ENCODE results near the gene LARGE1. TPM values are rescaled to one million over a fixed set of nuclear protein-coding genes. Genes with fewer than 3 reads are reported as not detected.

The LARGE1 gene
- total and polyA plus RNA-seq, 9 of the 15 experiments (the other 6 are each of a cell fraction or from before 2014, with no cell fraction given) = 0.01 to 0.66 (median 0.14) TPM; not detected in 2

- in situ Hi-C loops (cut with MboI) (no loop called here), intact Hi-C loops (cut with micrococcal nuclease) (no loop called here)
- Histone ChIP-seq H3K9me1 (ENCODE audit: control insufficient read depth, insufficient read depth, low read length) (no peaks in the 10 kb centered on the region), H3K4me2 (ENCODE audit: insufficient read depth, low read length) (no peak overlapping the region), H2AFZ (ENCODE audit: low read depth, low read length) (no peak overlapping the region), H3K4me3 (no peak overlapping the region), H3K27me3 (ENCODE audit: control insufficient read depth in 2 of 2, insufficient read depth in 2 of 2, low read length in 2 of 2) (no peaks in the 10 kb centered on the region), H4K20me1 (replicated peaks; ENCODE audit: control insufficient read depth, insufficient read depth, low read length) (no peaks in the 10 kb centered on the region), H3K9me3 (replicated peaks; ENCODE audit: control insufficient read depth, insufficient read depth, low read depth, low read length) (no peaks in the 10 kb centered on the region), H3K79me2 (ENCODE audit: control insufficient read depth, insufficient read depth, low read length) (no peaks in the 10 kb centered on the region), H3K27ac (ENCODE audit: extremely low read depth, low read depth, low read length) (no peak overlapping the region), H3K9ac (ENCODE audit: insufficient read depth in 1 of 2, low read depth in 2 of 2, low read length in 2 of 2) (no peak overlapping the region), H3K4me1 (replicated peaks in 1 of 2; ENCODE audit: control insufficient read depth in 2 of 2, insufficient read depth in 2 of 2, low read length in 2 of 2) (no peaks in the 10 kb centered on the region), H3K36me3 (ENCODE audit: control insufficient read depth, insufficient read depth, low read length) (no peaks in the 10 kb centered on the region)
- no peak for TF ChIP-seq ZNF830 (CRISPR knock-in tag; IDR thresholded peaks at IDR 0.05)
- no peak for TF ChIP-seq POLR2G (IDR thresholded peaks at IDR 0.05; ENCODE audit: low read depth, low read length)
- TF ChIP-seq ZNF143 (CRISPR knock-in tag; IDR thresholded peaks at IDR 0.05) = no peak
- TF ChIP-seq USF1 (CRISPR knock-in tag; IDR thresholded peaks at IDR 0.05) = no peak
- no peak for TF ChIP-seq SMARCA4 (IDR thresholded peaks at IDR 0.05)
- TF ChIP-seq ZNF280B (CRISPR knock-in tag; IDR thresholded peaks at IDR 0.05) = no peak
- TF ChIP-seq ZNF174 (CRISPR knock-in tag; IDR thresholded peaks at IDR 0.05) = no peak
- TF ChIP-seq GABPA (tag; conservative IDR thresholded peaks at IDR 0.05; ENCODE audit: low read depth) = no peak
- TF ChIP-seq NR1H2 (CRISPR knock-in tag; IDR thresholded peaks at IDR 0.05) = no peak
- TF ChIP-seq PCBP2 (IDR thresholded peaks at IDR 0.05; ENCODE audit: low read depth, low read length, poor library complexity, severe bottlenecking) = no peak
- TF ChIP-seq ZBTB43 (CRISPR knock-in tag; IDR thresholded peaks at IDR 0.05) = no peak
- no peak for TF ChIP-seq ZNF3 (CRISPR knock-in tag; IDR thresholded peaks at IDR 0.05)
- no TSS peak for BruUV-seq (replicated peaks)
- 0% methylated on average over 6 of the region's 9 CpGs for WGBS (ENCODE audit: insufficient coverage, low coverage, missing lambda C conversion rate)
- no peak for ATAC-seq
- no peak for DNase-seq (ENCODE audit: extremely low read depth in 1 of 4, low spot score in 3 of 4)
- POLR2A ChIA-PET = no interaction called here
- no peak for FAIRE-seq
- CTCF ChIA-PET (ENCODE audit: low intra/inter-chr PET ratio) = no interaction called here
Observed at GRCh38 chr22:33521879-33522665, 398.2 kb downstream of the LARGE1 start.

Measured in K562 (cell line).